Esophagus muscularis mucosa (tissue), 3 donors: ENCODE measurements around the gene KRT39.

Source experiments
- CTCF ChIP-seq, 3 experiments: fragments of 200-600 bp in 2 of 3; fragments of 450-650 bp in 1 of 3; sonication (generic) in 2 of 3; IDR thresholded peaks; one replicate each; pipeline ENCODE4 v1.5.1; 2017 to 2019; ENCODE audit warnings: antibody characterized with exemption in 3 of 3, mild to moderate bottlenecking in 2 of 3, moderate library complexity in 1 of 3
- POLR2A ChIP-seq: fragments of 450-650 bp; IDR thresholded peaks from one replicate; pipeline ENCODE4 v1.6.1; 2017; ENCODE audit warnings: antibody characterized with exemption, moderate library complexity, mild to moderate bottlenecking, low read depth
- POLR2AphosphoS5 ChIP-seq, 2 donors: sonication (generic); formaldehyde crosslinking; IDR thresholded peaks; one replicate each; pipeline ENCODE4 v1.6.1; 2017; ENCODE audit warnings: antibody characterized with exemption in 2 of 2

- TF ChIP-seq CTCF (IDR thresholded peaks at IDR 0.05) (no peak), POLR2AphosphoS5 (IDR thresholded peaks at IDR 0.05) (no peak), POLR2A (no peak)
Measured at GRCh38 chr17:41003926-41004325, 37.2 kb upstream of the KRT39 start.
